Spleen (tissue), 7 donors: Measurements from ENCODE around the gene IBA57.

Source experiments
- CTCF ChIP-seq, 11 experiments: fragments of 200-600 bp in 7 of 11; fragments of 450-650 bp in 4 of 11; sonication (generic) in 4 of 11; IDR thresholded peaks in 8 of 11; conservative IDR thresholded peaks in 3 of 11; 1 replicate in 7 of 11; 2 replicates in 4 of 11; pipeline versions ENCODE4 v1.4.0 to v1.8.0; 2016 to 2021; ENCODE audit warnings: antibody characterized with exemption in 11 of 11, inconsistent platforms in 4 of 11, mild to moderate bottlenecking in 1 of 11
- POLR2A ChIP-seq, 3 donors: fragments of 450-650 bp; IDR thresholded peaks; one replicate each; pipeline ENCODE4 v1.5.1; 2017; ENCODE audit warnings: antibody characterized with exemption in 3 of 3, mild to moderate bottlenecking in 1 of 3
- POLR2AphosphoS5 ChIP-seq, 3 donors: sonication (generic); formaldehyde crosslinking; IDR thresholded peaks; one replicate each; pipeline ENCODE4 v1.5.1; 2017; ENCODE audit warnings: antibody characterized with exemption in 3 of 3
- donor health status: DM: no; HTN: no; CAD: no; lungs with moderate emphysema.
- donor health status: DM: no; HTN: no; CAD: no.
- donor health status: DM: no; HTN: no; CAD: no.

- TF ChIP-seq CTCF (IDR thresholded peaks at IDR 0.05 in 8 of 11, conservative IDR thresholded peaks at IDR 0.05 in 3 of 11) (no peak), POLR2A (IDR thresholded peaks at IDR 0.05) (no peak), POLR2AphosphoS5 (IDR thresholded peaks at IDR 0.05) (no peak)
Measured at GRCh38 chr1:228174482-228175315, 9.1 kb downstream of the IBA57 start.
